ENCODE measurements around the gene TNC.

TNC gene

GRCh38 chr9:115117999-115118878 is at the start of gene TNC:
Gene TNC (minus strand): TSS chr9:115118157. CDS start chr9:115091018, 27,139 bp downstream.
- DNase-seq (ENCODE audit: low spot score): peak; percentile 79
- Histone ChIP-seq H3K4me3 (peak within 1 kb of the TSS; percentile 70), H3K27ac (peak within 1 kb of the TSS; percentile 72 to 83)
- no peak for TF ChIP-seq CTCF (IDR thresholded peaks at IDR 0.05)

- H3K4me3 ChIP-seq: no peak overlapping the region
- no peak for TF ChIP-seq CTCF (IDR thresholded peaks at IDR 0.05)
- H3K27ac ChIP-seq: no peak overlapping the region
- no peak for DNase-seq (ENCODE audit: low spot score)
These were observed 49.2 kb upstream of the TNC start for GRCh38 chr9:115167175-115167574.

- no peak overlapping the region for H3K27ac ChIP-seq
- H3K4me3 ChIP-seq: no peak overlapping the region
- no peak for DNase-seq (ENCODE audit: low spot score)
- TF ChIP-seq CTCF (IDR thresholded peaks at IDR 0.05): no peak
These were observed 47.3 kb upstream of the TNC start for GRCh38 chr9:115165233-115165632.

- no peak overlapping the region for H3K4me3 ChIP-seq
- H3K27ac ChIP-seq: no peak overlapping the region
- no peak for DNase-seq (ENCODE audit: low spot score)
- TF ChIP-seq CTCF (IDR thresholded peaks at IDR 0.05): no peak
These were observed 46.6 kb upstream of the TNC start for GRCh38 chr9:115164511-115164974.

- TF ChIP-seq CTCF (IDR thresholded peaks at IDR 0.05): no peak
- Histone ChIP-seq H3K4me3 (no peak overlapping the region), H3K27ac (no peak overlapping the region)
- DNase-seq (ENCODE audit: low spot score): no peak
These were observed 45.0 kb upstream of the TNC start for GRCh38 chr9:115162946-115163345.

- H3K27ac ChIP-seq: no peak overlapping the region
- H3K4me3 ChIP-seq: no peak overlapping the region
- no peak for TF ChIP-seq CTCF (IDR thresholded peaks at IDR 0.05)
- no peak for DNase-seq (ENCODE audit: low spot score)
These were observed 43.5 kb upstream of the TNC start for GRCh38 chr9:115161446-115161845.
